WERI-Rb-1 (cell line): ENCODE measurements around the gene RBM26.

Source experiments
- DNase-seq: peaks from one replicate; pipeline ENCODE4 v3.0.0-alpha.2; 2020
- H3K27ac ChIP-seq: fragments of 250-450 bp; sonication (Bioruptor Pico); 2 replicates; pipeline ENCODE4 v1.5.1; 2020; ENCODE audit warnings: mild to moderate bottlenecking, moderate library complexity
- H3K27me3 ChIP-seq: fragments of 250-450 bp; sonication (Bioruptor Pico); 2 replicates; pipeline ENCODE4 v1.5.1; 2021; ENCODE audit warnings: mild to moderate bottlenecking, low read depth, moderate library complexity; ENCODE audit not compliant: insufficient read depth, severe bottlenecking
- H3K36me3 ChIP-seq: fragments of 250-450 bp; sonication (Bioruptor Pico); 2 replicates; pipeline ENCODE4 v1.5.1; 2020; ENCODE audit warnings: mild to moderate bottlenecking, moderate library complexity
- H3K4me3 ChIP-seq: 2 replicates; pipeline ENCODE4 v1.5.1; 2011; ENCODE audit warnings: low read depth, mild to moderate bottlenecking, control low read depth, low read length
- H3K9me3 ChIP-seq: fragments of 250-450 bp; sonication (Bioruptor Pico); 2 replicates; pipeline ENCODE4 v1.5.1; 2021; ENCODE audit warnings: mild to moderate bottlenecking, moderate library complexity; ENCODE audit not compliant: severe bottlenecking
- CTCF ChIP-seq: IDR thresholded peaks from 2 replicates; pipeline ENCODE4 v1.5.1; 2011; ENCODE audit warnings: low read depth, mild to moderate bottlenecking, control low read depth, inconsistent platforms, low read length

Gene RBM26

GRCh38 chr13:79417741-79418140 is 11.7 kb upstream of the RBM26 start:
- no peak for DNase-seq
- no peak for TF ChIP-seq CTCF
- Histone ChIP-seq H3K27ac (no peak overlapping the region), H3K4me3 (no peak overlapping the region), H3K27me3 (no peaks in the 10 kb centered on the region), H3K9me3 (no peaks in the 10 kb centered on the region), H3K36me3 (no peaks in the 10 kb centered on the region)

- no peak overlapping the region for H3K4me3 ChIP-seq
- H3K9me3 ChIP-seq = no peaks in the 10 kb centered on the region
- no peaks in the 10 kb centered on the region for H3K27me3 ChIP-seq
- H3K36me3 ChIP-seq = no peaks in the 10 kb centered on the region
- TF ChIP-seq CTCF = no peak
- DNase-seq = no peak
- H3K27ac ChIP-seq = no peak overlapping the region
Observed at GRCh38 chr13:79413521-79413920, 7.5 kb upstream of the RBM26 start.

GRCh38 chr13:79409828-79410227 is 3.8 kb upstream of the RBM26 start:
- H3K36me3 ChIP-seq = no peaks in the 10 kb centered on the region
- no peak overlapping the region for H3K4me3 ChIP-seq
- H3K27ac ChIP-seq = no peak overlapping the region
- H3K27me3 ChIP-seq = no peaks in the 10 kb centered on the region
- no peak for TF ChIP-seq CTCF
- DNase-seq = no peak
- no peaks in the 10 kb centered on the region for H3K9me3 ChIP-seq

GRCh38 chr13:79407349-79407979 is 1.4 kb upstream of the RBM26 start:
- H3K9me3 ChIP-seq = no peaks in the 10 kb centered on the region
- no peak for DNase-seq
- H3K27ac ChIP-seq = no peak overlapping the region; the same call in 1 of the 2 replicates
- TF ChIP-seq CTCF = no peak
- no peaks in the 10 kb centered on the region for H3K27me3 ChIP-seq
- no peaks in the 10 kb centered on the region for H3K36me3 ChIP-seq
- H3K4me3 ChIP-seq = peak overlapping the region; percentile 91

- DNase-seq = no peak
- H3K27ac ChIP-seq = peak overlapping the region; percentile 96
- H3K27me3 ChIP-seq = no peaks in the 10 kb centered on the region
- peak overlapping the region; percentile 91 for H3K4me3 ChIP-seq
- no peaks in the 10 kb centered on the region for H3K36me3 ChIP-seq
- no peak for TF ChIP-seq CTCF
- no peaks in the 10 kb centered on the region for H3K9me3 ChIP-seq
Observed at GRCh38 chr13:79406597-79406908, 498 bp upstream of the RBM26 start.

- no peak for DNase-seq
- H3K27me3 ChIP-seq = no peaks in the 10 kb centered on the region
- no peak for TF ChIP-seq CTCF
- H3K9me3 ChIP-seq = no peaks in the 10 kb centered on the region
- no peaks in the 10 kb centered on the region for H3K36me3 ChIP-seq
- H3K27ac ChIP-seq = peak overlapping the region; percentile 96
- H3K4me3 ChIP-seq = peak overlapping the region; percentile 91
Observed at GRCh38 chr13:79405501-79405830, 589 bp downstream of the RBM26 start.
